NB4 (cell line): ENCODE measurements around the gene INO80.

Source experiments
- DNase-seq: peaks from one replicate; pipeline ENCODE4 v3.0.0; 2010; ENCODE audit warnings: low read depth
- H3K4me3 ChIP-seq: one replicate; pipeline ENCODE4 v1.5.1; 2011; ENCODE audit warnings: mild to moderate bottlenecking, low read depth, low read length, moderate library complexity
- CTCF ChIP-seq: IDR thresholded peaks from one replicate; pipeline ENCODE4 v1.5.1; 2012; ENCODE audit warnings: low read depth, low read length
- MAX ChIP-seq: IDR thresholded peaks from 2 replicates; pipeline ENCODE4 v1.6.1; 2011; ENCODE audit warnings: low read depth, low read length
- MYC ChIP-seq: IDR thresholded peaks from 2 replicates; pipeline ENCODE4 v1.6.1; 2011; ENCODE audit warnings: low read depth, low read length
- POLR2A ChIP-seq: IDR thresholded peaks from 2 replicates; pipeline ENCODE4 v1.6.1; 2011; ENCODE audit warnings: mild to moderate bottlenecking; ENCODE audit not compliant: insufficient read length; ENCODE audit errors: extremely low read depth

INO80 gene

GRCh38 chr15:41001524-41002214 is 114.4 kb downstream of the INO80 start:
- no peak for DNase-seq
- H3K4me3 ChIP-seq, result no peak overlapping the region
- TF ChIP-seq MYC (no peak), POLR2A (no peak), CTCF (no peak), MAX (no peak)

DNA sequence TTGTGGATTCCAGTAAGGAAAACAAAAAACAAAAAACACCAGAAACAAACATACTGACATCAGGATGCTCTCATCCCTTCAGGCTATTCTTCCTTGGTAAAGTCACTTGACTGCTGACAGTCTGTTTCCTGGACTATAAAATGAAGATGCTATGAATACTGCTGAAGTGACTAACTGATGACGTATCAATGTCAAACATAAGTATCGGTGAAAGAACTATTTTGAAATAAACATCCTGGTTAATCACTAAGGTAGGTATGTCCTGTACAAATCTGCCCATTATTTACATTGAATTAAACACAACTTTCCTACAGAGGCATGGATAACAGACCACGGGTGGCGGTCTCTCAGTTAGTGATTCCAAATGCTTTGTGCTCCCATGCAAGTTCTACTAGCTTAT is 116.9 kb downstream of the INO80 start:
- DNase-seq, result no peak
- TF ChIP-seq MYC, result no peak
- no peak for TF ChIP-seq MAX
- no peak for TF ChIP-seq POLR2A
- TF ChIP-seq CTCF, result no peak
- H3K4me3 ChIP-seq, result no peak overlapping the region

DNA sequence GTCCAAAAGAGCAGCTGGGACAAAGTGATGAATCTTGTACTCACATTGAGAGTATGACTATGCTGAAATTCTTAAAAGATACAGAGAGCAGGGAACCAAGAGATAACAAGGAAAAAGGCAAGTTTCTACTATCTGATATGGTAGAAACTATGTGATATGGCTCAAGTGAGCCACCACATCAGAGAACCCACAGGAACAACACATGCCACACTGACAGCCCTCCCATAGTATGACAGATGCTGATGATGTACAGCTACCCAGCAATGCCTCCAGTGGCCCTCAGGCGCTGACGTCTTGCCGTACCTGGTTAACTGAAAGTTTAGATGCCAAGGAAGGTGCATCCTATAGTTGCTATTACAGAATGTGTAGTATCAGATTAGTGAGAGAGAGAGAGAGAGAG is 120.4 kb downstream of the INO80 start:
- no peak overlapping the region for H3K4me3 ChIP-seq
- DNase-seq, result no peak
- TF ChIP-seq MAX (no peak), MYC (no peak), CTCF (no peak), POLR2A (no peak)

- no peak overlapping the region for H3K4me3 ChIP-seq
- DNase-seq, result no peak
- no peak for TF ChIP-seq MYC
- TF ChIP-seq POLR2A, result no peak
- no peak for TF ChIP-seq MAX
Measured at GRCh38 chr15:40992825-40993224, 123.3 kb downstream of the INO80 start.

DNA sequence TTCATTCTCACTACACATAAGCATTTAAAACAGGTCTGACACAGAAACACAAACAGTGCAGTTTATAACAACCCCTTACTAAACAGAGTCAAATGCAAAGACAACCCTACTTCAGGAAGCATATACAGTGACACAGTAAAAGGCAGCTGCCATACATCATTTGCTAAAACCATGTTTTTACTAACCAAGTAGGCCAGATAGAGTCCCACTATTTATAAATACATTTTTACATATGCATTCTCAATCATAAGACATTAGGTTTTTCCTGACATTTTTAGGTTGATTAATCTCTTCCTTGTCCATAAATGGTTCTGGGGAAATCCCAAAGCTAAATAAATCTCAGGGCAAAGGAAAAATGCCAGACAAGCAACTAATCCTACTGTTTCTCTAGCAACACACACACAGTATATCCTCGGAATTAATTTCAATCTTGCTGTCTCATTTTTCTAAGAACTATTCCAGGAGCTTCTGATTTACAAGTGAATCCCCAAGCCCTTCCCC is 123.8 kb downstream of the INO80 start:
- DNase-seq, result no peak
- no peak overlapping the region for H3K4me3 ChIP-seq
- TF ChIP-seq MAX, result no peak
- TF ChIP-seq MYC, result no peak
- TF ChIP-seq POLR2A, result no peak
- no peak for TF ChIP-seq CTCF

GRCh38 chr15:40991355-40991754 is 124.7 kb downstream of the INO80 start:
- no peak for DNase-seq
- no peak overlapping the region for H3K4me3 ChIP-seq
- TF ChIP-seq MAX (no peak), MYC (no peak), POLR2A (no peak), CTCF (no peak)
